ENCODE measurements around the gene VPS39.

- no peak for TF ChIP-seq CTCF (IDR thresholded peaks at IDR 0.05; ENCODE audit: poor library complexity)
- TF ChIP-seq EZH2 (IDR thresholded peaks at IDR 0.05; ENCODE audit: borderline replicate concordance) = no peak
- TF ChIP-seq EZH2phosphoT487 (IDR thresholded peaks at IDR 0.05; ENCODE audit: low read depth, severe bottlenecking, unreplicated experiment) = no peak
Measured at GRCh38 chr15:42134617-42135245, 73.4 kb downstream of the VPS39 start.

Measured in hepatocyte (in vitro differentiated cells).